A673 (cell line): Measurements from ENCODE around the gene LRRC47.

Source experiments
- CTCF ChIP-seq: fragments of 300-800, 200-600 bp; sonication (generic); conservative IDR thresholded peaks from 2 replicates; pipeline ENCODE4 v1.5.1; 2017; ENCODE audit warnings: low read depth, mild to moderate bottlenecking, antibody characterized with exemption, low read length, moderate library complexity, mixed read lengths
- EZH2 ChIP-seq: fragments of 200-600 bp; sonication (generic); IDR thresholded peaks from 2 replicates; pipeline ENCODE4 v1.6.1; 2017; ENCODE audit warnings: borderline replicate concordance, low read depth, mild to moderate bottlenecking, mixed read lengths, antibody characterized with exemption, low read length; ENCODE audit not compliant: poor library complexity, severe bottlenecking

DNA sequence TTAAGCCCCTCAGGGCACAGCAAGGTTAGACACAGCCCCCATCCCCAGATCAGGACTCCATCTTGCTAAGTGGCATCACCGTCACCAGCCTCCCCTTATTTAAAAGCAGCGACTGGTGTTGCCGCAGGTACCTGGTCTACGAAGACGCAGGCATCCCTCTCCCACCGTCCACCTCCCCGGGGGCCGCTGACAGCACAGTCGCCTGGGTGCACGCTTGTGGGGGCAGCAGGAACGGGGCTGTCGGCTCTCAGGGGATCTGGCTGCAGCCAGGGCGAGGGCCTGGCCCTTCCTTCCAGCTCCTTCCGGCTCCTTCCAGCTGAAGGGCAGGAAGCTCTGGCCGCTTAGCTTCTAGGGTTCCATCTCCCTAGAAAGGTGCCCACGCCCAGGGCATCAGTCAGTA lies 61.7 kb downstream of the LRRC47 start:
- TF ChIP-seq EZH2, result no peak
- TF ChIP-seq CTCF, result no peak
